Transverse colon (tissue), 4 donors: Measurements from ENCODE around the gene GTF2F2. TPM values are rescaled to one million over a fixed set of nuclear protein-coding genes. Genes with fewer than 3 reads are reported as not detected.

ENCODE experiments used
- DNase-seq: peaks from one replicate; pipeline ENCODE4 v3.0.0-alpha.2; 2019
- H3K27ac ChIP-seq, 4 donors: fragments of 200-600 bp; sonication (generic); 2 replicates each; pipeline ENCODE4 v1.5.1; 2016 to 2018; ENCODE audit warnings: inconsistent platforms in 4 of 4
- H3K27me3 ChIP-seq: fragments of 200-600 bp; sonication (generic); 2 replicates; pipeline ENCODE4 v1.5.1; 2017; ENCODE audit warnings: inconsistent platforms
- H3K36me3 ChIP-seq, 4 donors: fragments of 200-600 bp; sonication (generic); 2 replicates each; pipeline ENCODE4 v1.5.1; 2017 to 2019; ENCODE audit warnings: inconsistent platforms in 4 of 4
- H3K4me1 ChIP-seq, 4 donors: fragments of 200-600 bp; sonication (generic); 2 replicates each; pipeline ENCODE4 v1.5.1; 2017 to 2020; ENCODE audit warnings: inconsistent platforms in 4 of 4
- H3K4me3 ChIP-seq, 4 donors: fragments of 200-600 bp; sonication (generic); 1 replicate in 1 of 4; 2 replicates in 3 of 4; pipeline versions ENCODE4 v1.5.1 to v1.6.1; 2017 to 2019; ENCODE audit warnings: inconsistent platforms in 4 of 4
- H3K9me3 ChIP-seq, 2 donors: fragments of 200-600 bp; sonication (generic); 2 replicates each; pipeline ENCODE4 v1.5.1; 2017 to 2019; ENCODE audit warnings: inconsistent platforms in 2 of 2
- EP300 ChIP-seq: sonication (generic); formaldehyde crosslinking; IDR thresholded peaks from one replicate; pipeline ENCODE4 v1.6.1; 2017; ENCODE audit warnings: antibody characterized with exemption, low read depth
- POLR2A ChIP-seq: fragments of 450-650 bp; IDR thresholded peaks from one replicate; pipeline ENCODE4 v1.6.1; 2016; ENCODE audit warnings: antibody characterized with exemption, mild to moderate bottlenecking, moderate library complexity
- POLR2AphosphoS5 ChIP-seq, 3 donors: sonication (generic); formaldehyde crosslinking; IDR thresholded peaks; one replicate each; pipeline ENCODE4 v1.6.1; 2016; ENCODE audit warnings: antibody characterized with exemption in 3 of 3
- WGBS, 2 donors: methylation state at CpG; one replicate each; pipeline ENCODE4 v1.1.5; 2018; ENCODE audit warnings: low coverage in 1 of 2; 5-methylcytosine and 5-hydroxymethylcytosine counted together
- in situ Hi-C, 4 donors: fragments of 200-750 bp; cut with MboI; loops; one replicate each; pipeline versions ENCODE4 v1.15.0 to v1.15.1; 2017; ENCODE audit warnings: low sequenced_read_pairs in 3 of 4, low pct_ligation_motif_present in 1 of 4, low pct_unique_long_range_greater_than_20kb in 1 of 4
- intact Hi-C: fragments of 100-400 bp; cut with DNase I; formaldehyde crosslinking; loops from one replicate; pipeline ENCODE4 v1.15.1; 2023; ENCODE audit warnings: low total_unique reads
- total RNA-seq, 4 donors: library from RNA; depleted of rRNA; stranded (reverse); fragments of >200 nt; gene quantifications; one replicate each; pipeline ENCODE4 v1.1.0, GENCODE V29; 2016
- TF ChIP-seq, protein P1 (sequence below), 5 experiments: fragments of 200-600 bp in 3 of 5; fragments of 450-650 bp in 2 of 5; sonication (generic) in 3 of 5; IDR thresholded peaks; 1 replicate in 2 of 5; 2 replicates in 3 of 5; pipeline ENCODE4 v1.5.1; 2016 to 2017; ENCODE audit warnings: antibody characterized with exemption in 5 of 5, inconsistent platforms in 3 of 5, mild to moderate bottlenecking in 2 of 5, moderate library complexity in 1 of 5

GTF2F2 gene
- total RNA-seq, 4 donors from 2014 or later = 6.8 to 23.8 (median 13.5) TPM

DNA sequence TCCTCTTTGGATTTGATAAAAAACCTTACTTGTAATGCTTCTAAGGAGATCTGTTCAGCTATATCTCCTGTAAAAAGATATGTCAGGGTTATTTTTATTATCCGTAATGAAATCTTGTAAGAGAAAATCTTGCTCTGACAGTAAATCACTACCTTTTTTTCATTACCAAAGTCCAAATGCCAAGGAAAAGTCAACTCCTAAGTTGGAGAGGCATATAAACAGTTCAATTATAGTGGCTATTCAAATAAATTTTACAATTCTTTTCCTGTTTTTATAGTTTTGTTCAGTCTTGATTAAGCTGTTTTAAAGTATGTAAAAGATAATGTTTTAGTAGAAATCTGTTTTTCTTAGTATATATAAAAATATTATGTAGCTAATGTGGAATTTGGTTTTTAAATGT lies 71.6 kb downstream of the GTF2F2 start:
- H3K27me3 ChIP-seq = no peaks in the 10 kb centered on the region
- no peaks in the 10 kb centered on the region for H3K36me3 ChIP-seq
- in situ Hi-C loops = no loop called here
- no peak for DNase-seq
- TF ChIP-seq EP300 = no peak
- no peak for TF ChIP-seq POLR2AphosphoS5 (IDR thresholded peaks at IDR 0.05)
- TF ChIP-seq POLR2A = no peak
- TF ChIP-seq, protein P1, sequence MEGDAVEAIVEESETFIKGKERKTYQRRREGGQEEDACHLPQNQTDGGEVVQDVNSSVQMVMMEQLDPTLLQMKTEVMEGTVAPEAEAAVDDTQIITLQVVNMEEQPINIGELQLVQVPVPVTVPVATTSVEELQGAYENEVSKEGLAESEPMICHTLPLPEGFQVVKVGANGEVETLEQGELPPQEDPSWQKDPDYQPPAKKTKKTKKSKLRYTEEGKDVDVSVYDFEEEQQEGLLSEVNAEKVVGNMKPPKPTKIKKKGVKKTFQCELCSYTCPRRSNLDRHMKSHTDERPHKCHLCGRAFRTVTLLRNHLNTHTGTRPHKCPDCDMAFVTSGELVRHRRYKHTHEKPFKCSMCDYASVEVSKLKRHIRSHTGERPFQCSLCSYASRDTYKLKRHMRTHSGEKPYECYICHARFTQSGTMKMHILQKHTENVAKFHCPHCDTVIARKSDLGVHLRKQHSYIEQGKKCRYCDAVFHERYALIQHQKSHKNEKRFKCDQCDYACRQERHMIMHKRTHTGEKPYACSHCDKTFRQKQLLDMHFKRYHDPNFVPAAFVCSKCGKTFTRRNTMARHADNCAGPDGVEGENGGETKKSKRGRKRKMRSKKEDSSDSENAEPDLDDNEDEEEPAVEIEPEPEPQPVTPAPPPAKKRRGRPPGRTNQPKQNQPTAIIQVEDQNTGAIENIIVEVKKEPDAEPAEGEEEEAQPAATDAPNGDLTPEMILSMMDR (IDR thresholded peaks at IDR 0.05) = no peak
- H3K4me3 ChIP-seq = no peak overlapping the region
- intact Hi-C loops = loop anchor here (10.0 kb wide), 1 partner anchor 93 kb away; no protein-coding TSS in a partner anchor
- H3K9me3 ChIP-seq = no peaks in the 10 kb centered on the region
- H3K27ac ChIP-seq = peak overlapping the region in 1 of 4 donors; percentile 13
- WGBS, 2 donors = 22 to 60% methylated on average over 1 of the region's 1 CpG
- H3K4me1 ChIP-seq = peaks cover 0 to 20% (median 7%) of the 10 kb centered on the region in 4 donors

DNA sequence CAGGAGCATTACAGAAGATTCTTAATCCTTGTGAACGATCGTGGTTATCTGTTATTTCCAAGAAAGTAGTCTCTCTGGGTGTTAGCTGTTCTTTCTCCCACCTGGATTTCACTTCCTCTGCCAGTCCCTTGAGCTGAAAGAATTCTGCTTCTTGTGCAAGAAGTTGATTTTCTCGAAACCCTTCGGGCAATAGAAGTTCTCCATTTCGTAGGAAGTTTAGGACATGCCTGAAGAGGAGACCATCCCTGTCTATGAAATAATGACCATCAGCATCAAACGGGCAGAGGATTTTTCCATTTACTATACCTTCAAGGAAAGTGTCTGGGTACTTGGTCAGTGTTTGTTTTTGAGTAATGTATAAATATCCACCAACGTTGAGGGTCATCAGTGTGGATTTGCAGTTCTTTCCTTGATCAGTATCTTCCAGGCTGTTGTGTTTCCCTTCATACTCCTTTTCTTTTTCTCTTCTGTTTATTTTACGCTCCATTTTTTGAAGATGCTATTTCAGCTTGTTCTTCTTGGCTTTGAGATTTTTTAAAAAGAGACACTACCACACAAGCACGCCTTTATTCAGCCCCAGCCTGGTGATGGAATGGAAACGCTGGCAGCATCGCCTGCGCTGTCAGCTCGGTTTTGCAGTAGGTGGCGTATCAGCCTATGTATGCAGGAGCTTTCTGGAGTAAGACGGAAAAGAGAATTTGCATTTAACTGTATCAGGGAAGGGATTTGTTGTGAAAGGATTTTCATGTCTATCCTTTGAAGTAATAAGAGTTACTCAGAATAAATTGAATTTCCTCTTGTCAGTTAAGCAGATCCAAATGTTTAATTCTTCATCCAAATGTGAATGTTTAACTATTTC lies 74.0 kb downstream of the GTF2F2 start:
- TF ChIP-seq EP300 (no peak), POLR2AphosphoS5 (IDR thresholded peaks at IDR 0.05) (peak in 1 of 3 donors; percentile 16), POLR2A (no peak)
- TF ChIP-seq, protein P1 (IDR thresholded peaks at IDR 0.05) = peak in 3 of 5 experiments; percentile 17 to 41 (median 19)
- no peaks in the 10 kb centered on the region for H3K36me3 ChIP-seq
- WGBS, 2 donors = 81 to 84% methylated on average over 14 to 15 of the region's 15 CpGs
- peaks cover 0 to 20% (median 7%) of the 10 kb centered on the region in 4 donors for H3K4me1 ChIP-seq
- intact Hi-C loops = loop anchor here (10.0 kb wide), 1 partner anchor 90 kb away; no protein-coding TSS in a partner anchor
- DNase-seq = peak; percentile 23
- H3K9me3 ChIP-seq = no peaks in the 10 kb centered on the region
- no peak overlapping the region for H3K27ac ChIP-seq
- H3K27me3 ChIP-seq = no peaks in the 10 kb centered on the region
- H3K4me3 ChIP-seq = no peak overlapping the region
- in situ Hi-C loops = no loop called here

DNA sequence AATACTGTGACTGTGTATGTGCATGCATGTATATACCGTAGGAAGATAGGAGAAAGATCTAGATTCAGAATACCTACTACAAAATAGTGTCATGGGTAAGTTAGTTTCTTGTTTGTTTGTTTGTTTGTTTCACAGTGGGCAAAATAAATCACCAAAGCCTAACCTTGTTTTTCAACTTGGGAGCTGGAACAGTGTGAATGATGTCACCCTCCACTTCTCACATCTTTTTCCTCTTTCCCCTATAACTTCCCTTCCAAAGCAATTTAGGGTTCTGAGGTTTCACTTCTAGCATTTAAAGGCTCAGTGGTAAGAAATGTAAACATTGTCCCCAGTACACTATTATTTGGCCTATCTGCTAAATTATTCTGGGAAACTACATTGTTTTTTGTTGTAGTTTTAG lies 75.1 kb downstream of the GTF2F2 start:
- H3K36me3 ChIP-seq = no peaks in the 10 kb centered on the region
- peaks cover 0 to 20% (median 7%) of the 10 kb centered on the region in 4 donors for H3K4me1 ChIP-seq
- intact Hi-C loops = loop anchor here (10.0 kb wide), 1 partner anchor 89 kb away; no protein-coding TSS in a partner anchor
- WGBS, 2 donors = 100% methylated on average over 1 of the region's 1 CpG
- H3K4me3 ChIP-seq = no peak overlapping the region
- no peak for DNase-seq
- H3K9me3 ChIP-seq = no peaks in the 10 kb centered on the region
- no peak overlapping the region for H3K27ac ChIP-seq
- in situ Hi-C loops = no loop called here
- no peak for TF ChIP-seq EP300
- no peak for TF ChIP-seq POLR2AphosphoS5 (IDR thresholded peaks at IDR 0.05)
- no peak for TF ChIP-seq POLR2A
- TF ChIP-seq, protein P1 (IDR thresholded peaks at IDR 0.05) = no peak
- no peaks in the 10 kb centered on the region for H3K27me3 ChIP-seq

DNA sequence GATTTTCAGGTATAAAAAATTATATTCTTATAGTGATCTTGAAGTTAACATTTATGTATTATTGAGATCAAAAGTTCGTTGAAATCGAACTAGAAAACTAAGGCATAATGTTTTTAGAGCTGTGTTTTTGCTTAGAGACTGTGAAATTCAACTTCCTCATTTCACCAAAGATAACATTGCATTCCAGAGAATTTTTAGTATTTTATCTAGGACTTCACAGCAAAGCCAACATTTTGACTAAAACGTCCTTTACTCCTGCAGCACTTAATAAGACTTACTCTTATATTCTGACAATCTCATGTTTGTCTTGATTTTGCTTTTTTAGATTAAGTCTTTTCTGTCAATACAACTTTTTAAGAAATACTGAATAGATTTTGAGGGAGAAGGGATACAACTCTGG lies 75.8 kb downstream of the GTF2F2 start:
- TF ChIP-seq POLR2AphosphoS5 (IDR thresholded peaks at IDR 0.05) = no peak
- intact Hi-C loops (loop anchor here (10.0 kb wide), 1 partner anchor 89 kb away; no protein-coding TSS in a partner anchor), in situ Hi-C loops (no loop called here)
- WGBS, 2 donors = 64 to 88% methylated on average over 3 of the region's 3 CpGs
- DNase-seq = no peak
- H3K9me3 ChIP-seq = no peaks in the 10 kb centered on the region
- no peak overlapping the region for H3K27ac ChIP-seq
- no peak overlapping the region for H3K4me3 ChIP-seq
- H3K4me1 ChIP-seq = peaks cover 0 to 20% (median 7%) of the 10 kb centered on the region in 4 donors
- H3K36me3 ChIP-seq = no peaks in the 10 kb centered on the region
- no peaks in the 10 kb centered on the region for H3K27me3 ChIP-seq
